T47D (cell line): ENCODE data around the gene SBF2.
"Not testable (repeated sequence)": the region's sequence is repeated elsewhere in the genome, so short reads cannot be mapped to it uniquely, and the experiment has no call there.

ENCODE experiments used
- DNase-seq, 2 experiments: peaks; one replicate each; pipeline versions ENCODE4 v3.0.0 to v3.0.0-alpha.2; 2011 to 2012; ENCODE audit warnings: low read depth in 1 of 2, low spot score in 1 of 2
- JUND ChIP-seq: IDR thresholded peaks from 2 replicates; pipeline ENCODE4 v1.6.1; 2012; ENCODE audit warnings: low read depth
- in situ Hi-C: cut with HindIII; loops from 2 replicates; pipeline ENCODE4 v1.10.0; 2016; ENCODE audit warnings: low sequenced_read_pairs, low pct_unique_long_range_greater_than_20kb

SBF2 gene

GRCh38 chr11:10287140-10287539 is 6.9 kb downstream of the SBF2 start:
- in situ Hi-C loops: no loop called here
- no peak for TF ChIP-seq JUND
- DNase-seq: no peak

- in situ Hi-C loops: no loop called here
- no peak for TF ChIP-seq JUND
These were observed 8.7 kb downstream of the SBF2 start for GRCh38 chr11:10285148-10285802.

DNA sequence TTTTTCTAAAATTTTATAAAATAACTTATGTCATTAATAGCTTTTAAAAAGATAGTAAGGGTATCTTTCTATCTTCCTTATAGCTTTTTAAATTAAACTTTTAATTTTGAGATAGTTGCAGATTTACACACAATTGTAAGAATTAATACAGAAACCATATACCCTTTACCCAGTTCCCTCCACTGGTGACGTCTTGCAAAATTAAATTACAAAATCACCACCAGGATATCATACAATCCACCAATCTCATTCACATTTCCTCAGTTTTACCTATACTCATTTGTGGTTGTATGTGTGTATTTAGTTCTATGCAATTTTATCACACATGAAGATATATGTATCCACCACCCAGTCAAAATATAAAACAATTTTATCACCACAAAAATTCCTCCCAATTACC is 10.0 kb downstream of the SBF2 start:
- in situ Hi-C loops: no loop called here
- DNase-seq: no peak
- no peak for TF ChIP-seq JUND

More at GRCh38 chr11:10285148-10285802, 8.7 kb downstream of the SBF2 start:
- DNase-seq: peak in 1 of 2 experiments; percentile 51

- in situ Hi-C loops: no loop called here
- DNase-seq: no peak
- TF ChIP-seq JUND: no peak
These were observed 11.9 kb downstream of the SBF2 start for GRCh38 chr11:10282117-10282516.

GRCh38 chr11:10275714-10276113 is 18.3 kb downstream of the SBF2 start:
- in situ Hi-C loops: no loop called here
- TF ChIP-seq JUND: no peak
- no peak for DNase-seq

- no peak for TF ChIP-seq JUND
- in situ Hi-C loops: no loop called here
- DNase-seq: no peak
These were observed 19.3 kb downstream of the SBF2 start for GRCh38 chr11:10274726-10275125.

GRCh38 chr11:10273738-10274137 is 20.3 kb downstream of the SBF2 start:
- TF ChIP-seq JUND: no peak
- in situ Hi-C loops: no loop called here
- no peak for DNase-seq

DNA sequence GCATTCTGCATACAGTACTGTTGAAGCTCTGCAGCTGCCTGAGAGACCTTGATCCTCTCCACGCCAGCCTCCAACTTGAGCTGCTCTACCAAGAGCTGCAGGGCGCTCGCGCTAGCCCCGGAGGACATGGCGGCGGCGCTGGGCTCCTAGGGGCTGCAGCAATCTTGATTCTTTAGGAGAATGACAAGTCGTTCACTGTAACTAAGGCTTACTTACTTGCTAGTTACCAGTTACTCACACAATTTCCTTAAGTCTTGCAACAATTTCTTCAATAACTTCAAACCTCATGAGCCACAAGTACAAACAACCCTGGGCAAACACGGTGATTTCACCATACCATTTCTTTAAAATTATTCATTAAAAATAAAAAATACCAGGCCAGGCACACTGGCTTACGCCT is 21.9 kb downstream of the SBF2 start:
- DNase-seq: no peak
- in situ Hi-C loops: no loop called here
- TF ChIP-seq JUND: no peak

DNA sequence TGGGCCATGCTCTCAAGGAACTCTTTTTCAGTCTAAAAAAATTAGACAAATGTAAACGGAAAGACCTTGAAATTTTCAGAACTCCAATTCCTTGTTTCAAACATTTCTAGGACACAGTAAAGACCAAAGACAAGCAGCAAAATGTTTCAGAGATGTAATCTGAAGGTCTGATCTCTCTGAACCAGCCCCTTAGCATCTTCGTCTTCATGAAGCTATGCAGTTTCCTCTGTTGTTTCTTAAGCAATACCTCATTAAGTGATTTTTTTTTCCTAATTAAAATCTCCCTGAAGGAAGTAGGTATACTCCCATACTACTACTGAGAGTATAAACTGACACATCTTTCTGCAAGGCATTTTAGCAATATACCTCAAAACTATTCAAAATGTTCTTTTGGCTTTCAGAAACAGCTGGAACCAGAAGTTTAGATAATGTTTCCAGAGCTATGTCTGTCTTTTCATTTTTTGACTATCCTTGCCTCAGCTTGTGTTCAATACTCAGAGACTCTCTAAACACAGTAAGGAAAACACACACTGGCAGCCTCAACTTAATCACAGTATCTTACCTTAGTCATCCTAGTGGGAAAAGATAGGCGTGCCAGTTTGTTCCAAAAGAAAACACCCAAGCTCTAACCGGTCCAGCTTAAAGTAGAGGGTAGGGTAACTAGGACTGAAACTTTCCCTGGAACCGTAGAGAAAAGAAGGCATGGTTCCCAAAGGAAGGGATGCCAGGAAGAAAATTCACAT is 25.1 kb downstream of the SBF2 start:
- no peak for TF ChIP-seq JUND
- in situ Hi-C loops: no loop called here
- no peak for DNase-seq

DNA sequence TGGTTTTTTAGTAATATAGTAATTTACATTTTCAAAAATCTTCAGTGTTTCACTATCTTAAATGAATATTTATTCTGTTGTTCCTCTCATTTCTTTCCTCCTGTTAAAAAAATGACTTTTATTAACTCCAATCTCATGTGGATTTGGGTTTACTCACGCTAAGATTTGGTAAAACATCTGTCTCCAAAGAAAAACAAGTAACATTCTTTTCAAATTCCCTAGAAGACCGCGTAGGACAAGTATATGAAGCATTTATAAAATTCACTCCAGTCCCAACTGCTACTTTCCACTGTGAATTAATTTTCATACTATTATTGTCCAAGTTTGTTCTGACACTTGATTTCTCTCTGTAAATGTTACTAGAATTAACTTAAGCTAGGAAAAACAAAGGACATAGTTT is 26.2 kb downstream of the SBF2 start:
- DNase-seq: no peak
- TF ChIP-seq JUND: no peak
- in situ Hi-C loops: no loop called here

- in situ Hi-C loops: no loop called here
- DNase-seq: no peak
- TF ChIP-seq JUND: no peak
These were observed 28.1 kb downstream of the SBF2 start for GRCh38 chr11:10265936-10266335.

DNA sequence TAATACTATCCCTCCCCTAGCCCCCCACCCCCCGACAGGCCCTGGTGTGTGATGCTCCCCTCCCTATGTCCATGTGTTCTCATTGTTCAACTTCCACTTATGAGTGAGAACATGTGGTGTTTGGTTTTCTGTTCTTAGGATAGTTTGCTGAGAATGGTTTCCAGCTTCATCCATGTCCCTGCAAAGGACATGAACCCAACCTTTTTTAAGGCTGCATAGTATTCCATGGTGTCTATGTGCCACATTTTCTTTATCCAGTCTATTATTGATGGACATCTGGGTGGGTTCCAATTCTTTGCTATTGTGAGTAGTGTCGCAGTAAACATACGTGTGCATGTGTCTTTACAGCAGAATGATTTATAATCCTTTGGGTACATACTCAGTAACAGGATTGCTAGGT is 29.3 kb downstream of the SBF2 start:
- in situ Hi-C loops, DNase-seq: not testable (repeated sequence)

GRCh38 chr11:10263929-10264328 is 30.1 kb downstream of the SBF2 start:
- in situ Hi-C loops: no loop called here
- no peak for DNase-seq
- TF ChIP-seq JUND: no peak

DNA sequence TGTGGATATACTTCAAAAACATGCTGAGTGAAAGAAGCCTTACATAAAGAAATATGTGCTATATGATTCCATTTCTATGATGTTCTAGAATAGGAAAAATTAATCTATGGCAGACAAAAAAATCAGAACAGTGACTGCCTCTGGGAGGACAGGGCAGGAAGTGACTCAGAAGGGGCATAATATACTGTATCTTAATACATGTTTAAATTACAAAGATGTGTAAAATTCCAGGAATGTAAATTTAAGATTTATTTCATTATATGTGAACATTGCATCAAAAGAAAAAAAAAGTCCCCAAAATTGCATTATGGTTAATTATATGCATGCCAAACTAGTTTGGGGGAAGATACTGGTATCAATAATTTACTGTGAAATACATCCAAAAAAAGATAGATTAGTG is 32.2 kb downstream of the SBF2 start:
- in situ Hi-C loops: no loop called here
- no peak for TF ChIP-seq JUND
- no peak for DNase-seq
